ENCODE data around the gene CIC. TPM values are rescaled to one million over a fixed set of nuclear protein-coding genes. Genes with fewer than 3 reads are reported as not detected.

The CIC gene
- total RNA-seq, 1 experiment from 2014 or later, result 54.0 TPM

DNA sequence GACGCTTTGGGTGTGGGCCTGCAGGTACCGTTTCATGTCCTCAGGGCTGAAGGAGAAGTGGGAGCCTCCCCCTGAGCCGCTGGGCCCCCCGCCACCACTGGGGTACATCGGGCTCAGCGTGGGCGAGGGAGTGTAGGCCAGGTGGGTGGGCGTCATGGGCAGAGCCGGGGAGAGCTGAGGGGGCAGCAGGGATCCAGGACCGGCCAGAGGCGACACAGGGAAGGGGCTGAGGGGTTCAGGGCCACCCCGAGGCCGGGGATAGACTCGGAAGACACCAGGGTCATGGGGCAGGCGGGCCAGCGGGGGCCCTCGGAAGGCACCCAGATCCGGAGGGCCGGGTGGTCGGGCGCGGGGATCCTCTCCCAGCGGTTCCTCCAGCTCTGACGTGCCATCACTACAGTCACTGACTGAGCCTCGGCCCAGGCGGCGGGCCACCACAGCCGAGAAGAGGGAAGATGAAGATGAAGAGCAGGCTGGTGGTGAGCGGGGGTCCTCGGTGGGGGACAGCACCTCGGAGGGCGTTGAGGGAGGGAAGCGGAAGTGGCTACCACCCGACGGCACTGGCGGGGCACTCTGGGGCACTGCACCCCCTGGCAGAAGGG, 19.8 kb upstream of the CIC start:
- H3K4me2 ChIP-seq (ENCODE audit: insufficient read depth, insufficient read length, low read length), result no peak overlapping the region

More for the DNA sequence above, 19.8 kb upstream of the CIC start:
- Histone ChIP-seq H2AK5ac (ENCODE audit: insufficient read length, low read length) (no peak overlapping the region), H3K9me3 (ENCODE audit: control insufficient read depth, low read depth, low read length) (no peaks in the 10 kb centered on the region), H3K9ac (ENCODE audit: extremely low read depth, insufficient read length, low read length) (no peak overlapping the region), H4K91ac (ENCODE audit: insufficient read length, low read depth, low read length) (no peak overlapping the region), H3K56ac (ENCODE audit: insufficient read length, low read depth, low read length) (no peak overlapping the region), H3K4me1 (ENCODE audit: insufficient read depth, low read length) (peaks cover 6% of the 10 kb centered on the region; the same call in 1 of the 2 replicates), H2BK5ac (ENCODE audit: insufficient read length, low read length) (no peak overlapping the region), H2BK12ac (ENCODE audit: insufficient read length, low read depth, low read length) (no peak overlapping the region), H3K27ac (ENCODE audit: insufficient read length, low read depth, low read length) (no peak overlapping the region), H2BK15ac (ENCODE audit: low read depth, low read length) (no peak overlapping the region), H4K5ac (ENCODE audit: insufficient read length, low read depth, low read length) (no peak overlapping the region), H3K23me2 (ENCODE audit: insufficient read length, low read depth, low read length, poor library complexity, severe bottlenecking) (peaks cover 7% of the 10 kb centered on the region), H4K8ac (replicated peaks; ENCODE audit: insufficient read length, low read depth, low read length) (no peak overlapping the region), H2BK120ac (ENCODE audit: low read depth, low read length, poor library complexity, severe bottlenecking) (no peak overlapping the region), H3K79me2 (ENCODE audit: insufficient read depth, low read length) (peaks cover 5% of the 10 kb centered on the region; the same call in 1 of the 2 replicates), H3K27me3 (ENCODE audit: insufficient read depth, low read length) (no peaks in the 10 kb centered on the region), H2AFZ (ENCODE audit: low read length) (no peak overlapping the region), H3K23ac (ENCODE audit: insufficient read length, low read depth, low read length) (no peak overlapping the region), H3K14ac (ENCODE audit: insufficient read depth, low read length) (no peak overlapping the region; the same call in 1 of the 2 replicates), H2BK20ac (ENCODE audit: low read depth, low read length, poor library complexity, severe bottlenecking) (no peak overlapping the region), H3K4ac (ENCODE audit: low read depth, low read length) (no peak overlapping the region), H3K18ac (ENCODE audit: insufficient read length, low read depth, low read length) (no peak overlapping the region), H3K79me1 (ENCODE audit: insufficient read depth, low read depth, low read length, poor library complexity, severe bottlenecking) (no peaks in the 10 kb centered on the region), H3T11ph (ENCODE audit: low read length) (no peak overlapping the region), H4K20me1 (ENCODE audit: control insufficient read depth, insufficient read depth, insufficient read length) (no peaks in the 10 kb centered on the region)
- no peaks in the 10 kb centered on the region for H3K9me3 Mint-ChIP-seq
- WGBS (ENCODE audit: extremely low coverage, insufficient read length, low lambda C conversion rate), result no CpG with 5 or more reads among the region's 36 CpGs
- H3K27ac Mint-ChIP-seq, result no peak overlapping the region; a peak in 1 of 7 replicates
- H3K4me3 Mint-ChIP-seq, result no peak overlapping the region
- DNase-seq, result no peak
- TF ChIP-seq, protein P1, sequence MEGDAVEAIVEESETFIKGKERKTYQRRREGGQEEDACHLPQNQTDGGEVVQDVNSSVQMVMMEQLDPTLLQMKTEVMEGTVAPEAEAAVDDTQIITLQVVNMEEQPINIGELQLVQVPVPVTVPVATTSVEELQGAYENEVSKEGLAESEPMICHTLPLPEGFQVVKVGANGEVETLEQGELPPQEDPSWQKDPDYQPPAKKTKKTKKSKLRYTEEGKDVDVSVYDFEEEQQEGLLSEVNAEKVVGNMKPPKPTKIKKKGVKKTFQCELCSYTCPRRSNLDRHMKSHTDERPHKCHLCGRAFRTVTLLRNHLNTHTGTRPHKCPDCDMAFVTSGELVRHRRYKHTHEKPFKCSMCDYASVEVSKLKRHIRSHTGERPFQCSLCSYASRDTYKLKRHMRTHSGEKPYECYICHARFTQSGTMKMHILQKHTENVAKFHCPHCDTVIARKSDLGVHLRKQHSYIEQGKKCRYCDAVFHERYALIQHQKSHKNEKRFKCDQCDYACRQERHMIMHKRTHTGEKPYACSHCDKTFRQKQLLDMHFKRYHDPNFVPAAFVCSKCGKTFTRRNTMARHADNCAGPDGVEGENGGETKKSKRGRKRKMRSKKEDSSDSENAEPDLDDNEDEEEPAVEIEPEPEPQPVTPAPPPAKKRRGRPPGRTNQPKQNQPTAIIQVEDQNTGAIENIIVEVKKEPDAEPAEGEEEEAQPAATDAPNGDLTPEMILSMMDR (conservative IDR thresholded peaks at IDR 0.05), result no peak
- H3K27me3 Mint-ChIP-seq (ENCODE audit: low read depth), result no peaks in the 10 kb centered on the region; the same call in 1 of the 2 replicates
- peaks cover 33 to 51% of the 10 kb centered on the region in 2 experiments for H3K4me1 Mint-ChIP-seq
- peaks cover 5 to 28% (median 18%) of the 10 kb centered on the region in 3 experiments; a peak in 6 of 7 replicates for H3K36me3 Mint-ChIP-seq (ENCODE audit: insufficient read depth in 1 of 3, low read depth in 3 of 3)
